ENCODE data around the gene AKAP1. TPM values are rescaled to one million over a fixed set of nuclear protein-coding genes. Genes with fewer than 3 reads are reported as not detected.

Gene AKAP1
- total RNA-seq, 4 donors from 2014 or later: 78.6 to 154 (median 95.4) TPM

DNA sequence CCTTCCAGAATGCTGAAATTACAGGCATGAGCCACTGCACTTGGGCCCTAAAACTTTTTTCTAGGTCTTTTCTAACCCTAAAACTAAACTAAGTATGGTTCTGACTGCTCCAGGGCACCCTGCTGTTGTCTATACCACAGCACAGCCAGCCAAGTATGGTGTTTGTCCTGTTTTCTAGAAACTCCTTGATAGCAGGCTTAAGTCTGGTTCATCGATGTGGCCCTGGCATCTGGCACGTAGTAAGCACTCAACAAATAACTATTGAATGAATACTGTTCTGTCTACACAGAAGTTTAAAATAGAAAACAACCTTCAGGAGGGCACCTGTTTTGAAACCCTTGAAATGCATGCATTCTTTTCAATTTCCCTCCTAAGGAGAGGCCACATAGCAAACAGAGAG lies 44.5 kb upstream of the AKAP1 start:
- Histone ChIP-seq H3K27ac (no peak overlapping the region), H3K4me1 (peaks cover 3 to 27% (median 10%) of the 10 kb centered on the region in 3 donors), H3K27me3 (peaks cover 20% of the 10 kb centered on the region), H3K4me3 (no peak overlapping the region), H3K9me3 (no peaks in the 10 kb centered on the region), H3K36me3 (no peaks in the 10 kb centered on the region)
- no peak for ATAC-seq
- 71 to 88% methylated on average over 1 to 2 of the region's 2 CpGs for WGBS, 2 donors (ENCODE audit: low coverage in 1 of 2)
- TF ChIP-seq EP300 (IDR thresholded peaks at IDR 0.05) (no peak), POLR2AphosphoS5 (IDR thresholded peaks at IDR 0.05) (no peak), POLR2A (IDR thresholded peaks at IDR 0.05) (no peak)
- TF ChIP-seq, protein P1, sequence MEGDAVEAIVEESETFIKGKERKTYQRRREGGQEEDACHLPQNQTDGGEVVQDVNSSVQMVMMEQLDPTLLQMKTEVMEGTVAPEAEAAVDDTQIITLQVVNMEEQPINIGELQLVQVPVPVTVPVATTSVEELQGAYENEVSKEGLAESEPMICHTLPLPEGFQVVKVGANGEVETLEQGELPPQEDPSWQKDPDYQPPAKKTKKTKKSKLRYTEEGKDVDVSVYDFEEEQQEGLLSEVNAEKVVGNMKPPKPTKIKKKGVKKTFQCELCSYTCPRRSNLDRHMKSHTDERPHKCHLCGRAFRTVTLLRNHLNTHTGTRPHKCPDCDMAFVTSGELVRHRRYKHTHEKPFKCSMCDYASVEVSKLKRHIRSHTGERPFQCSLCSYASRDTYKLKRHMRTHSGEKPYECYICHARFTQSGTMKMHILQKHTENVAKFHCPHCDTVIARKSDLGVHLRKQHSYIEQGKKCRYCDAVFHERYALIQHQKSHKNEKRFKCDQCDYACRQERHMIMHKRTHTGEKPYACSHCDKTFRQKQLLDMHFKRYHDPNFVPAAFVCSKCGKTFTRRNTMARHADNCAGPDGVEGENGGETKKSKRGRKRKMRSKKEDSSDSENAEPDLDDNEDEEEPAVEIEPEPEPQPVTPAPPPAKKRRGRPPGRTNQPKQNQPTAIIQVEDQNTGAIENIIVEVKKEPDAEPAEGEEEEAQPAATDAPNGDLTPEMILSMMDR (IDR thresholded peaks at IDR 0.05): no peak

DNA sequence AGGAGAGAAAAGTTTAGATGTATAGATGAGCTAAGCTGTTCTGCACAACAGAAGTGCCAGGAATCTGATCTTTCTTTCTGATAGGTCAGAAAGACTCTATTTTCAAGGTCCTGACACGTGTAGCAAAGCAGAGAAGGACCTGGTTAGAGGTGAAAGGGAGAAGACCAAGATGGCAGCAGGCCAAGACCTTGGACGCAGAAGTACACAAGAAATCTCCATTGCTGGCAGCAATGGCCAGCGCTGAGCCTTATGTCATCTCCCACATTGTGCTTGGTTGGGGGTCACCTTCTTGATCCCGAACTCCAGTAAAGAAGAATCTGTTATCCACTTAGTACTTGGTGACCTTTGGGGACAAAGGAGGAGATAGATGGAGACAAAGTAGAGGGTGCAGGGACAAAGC lies 41.8 kb upstream of the AKAP1 start:
- WGBS, 2 donors (ENCODE audit: low coverage in 1 of 2): 60 to 100% methylated on average over 1 to 2 of the region's 4 CpGs
- Histone ChIP-seq H3K4me3 (no peak overlapping the region), H3K27ac (no peak overlapping the region), H3K9me3 (no peaks in the 10 kb centered on the region), H3K4me1 (peaks cover 0 to 17% (median 12%) of the 10 kb centered on the region in 3 donors), H3K27me3 (peaks cover 24% of the 10 kb centered on the region), H3K36me3 (no peaks in the 10 kb centered on the region)
- TF ChIP-seq POLR2A (IDR thresholded peaks at IDR 0.05) (no peak), EP300 (IDR thresholded peaks at IDR 0.05) (no peak), POLR2AphosphoS5 (IDR thresholded peaks at IDR 0.05) (no peak)
- TF ChIP-seq, protein P1 (IDR thresholded peaks at IDR 0.05): no peak
- no peak for ATAC-seq

DNA sequence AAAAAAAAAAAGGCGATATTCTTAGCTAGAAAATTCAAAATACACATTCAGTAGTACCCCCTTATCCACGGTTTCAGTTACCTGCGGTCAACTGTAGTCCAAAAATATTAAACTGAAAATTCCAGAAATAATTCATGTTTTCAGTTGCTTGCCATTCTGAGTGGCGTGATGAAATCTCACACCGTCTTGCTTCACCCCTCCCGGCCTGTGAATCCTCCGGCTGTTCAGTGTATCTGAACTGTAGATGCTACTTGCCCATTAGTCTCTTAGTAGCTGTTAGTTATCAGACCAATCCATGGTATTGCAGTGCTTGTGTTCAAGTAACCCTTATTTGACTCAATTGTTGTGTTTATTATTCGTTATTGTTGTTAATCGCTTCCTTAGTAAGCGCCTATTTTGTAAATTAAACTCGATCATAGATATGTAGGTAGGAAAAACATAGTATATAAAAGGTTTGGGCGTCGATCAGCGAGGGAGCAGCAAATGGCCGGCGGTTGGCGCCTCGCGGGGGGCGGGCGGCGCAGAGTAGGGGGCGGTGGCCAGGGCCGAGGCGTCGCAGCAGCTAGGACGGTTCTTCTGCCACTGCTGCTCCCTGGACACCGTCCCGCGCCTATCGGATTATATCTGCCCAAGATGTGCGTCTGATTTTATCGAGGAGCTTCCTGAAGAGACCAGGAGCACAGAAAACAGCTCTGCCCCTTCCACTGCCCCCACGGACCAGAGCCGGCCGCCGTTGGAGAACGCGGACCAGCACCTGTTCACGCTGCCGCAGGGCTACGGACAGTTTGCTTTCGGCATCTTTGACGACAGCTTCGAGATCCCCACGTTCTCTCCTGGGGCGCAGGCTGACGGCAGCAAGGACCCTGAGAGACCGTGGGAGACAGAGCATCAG lies 39.8 kb upstream of the AKAP1 start:
- Histone ChIP-seq H3K9me3 (no peaks in the 10 kb centered on the region), H3K27ac (peak overlapping the region in 2 of 4 donors; percentile 24 to 48), H3K4me3 (peak overlapping the region; percentile 8 to 50), H3K27me3 (peaks cover 24% of the 10 kb centered on the region), H3K36me3 (no peaks in the 10 kb centered on the region), H3K4me1 (peaks cover 0 to 17% (median 12%) of the 10 kb centered on the region in 3 donors)
- peak; percentile 42 for ATAC-seq
- WGBS, 2 donors (ENCODE audit: low coverage in 1 of 2): 21 to 42% methylated on average over 22 to 31 of the region's 49 CpGs
- TF ChIP-seq POLR2A (IDR thresholded peaks at IDR 0.05): no peak
- TF ChIP-seq, protein P1 (IDR thresholded peaks at IDR 0.05): no peak
- no peak for TF ChIP-seq POLR2AphosphoS5 (IDR thresholded peaks at IDR 0.05)
- TF ChIP-seq EP300 (IDR thresholded peaks at IDR 0.05): no peak

DNA sequence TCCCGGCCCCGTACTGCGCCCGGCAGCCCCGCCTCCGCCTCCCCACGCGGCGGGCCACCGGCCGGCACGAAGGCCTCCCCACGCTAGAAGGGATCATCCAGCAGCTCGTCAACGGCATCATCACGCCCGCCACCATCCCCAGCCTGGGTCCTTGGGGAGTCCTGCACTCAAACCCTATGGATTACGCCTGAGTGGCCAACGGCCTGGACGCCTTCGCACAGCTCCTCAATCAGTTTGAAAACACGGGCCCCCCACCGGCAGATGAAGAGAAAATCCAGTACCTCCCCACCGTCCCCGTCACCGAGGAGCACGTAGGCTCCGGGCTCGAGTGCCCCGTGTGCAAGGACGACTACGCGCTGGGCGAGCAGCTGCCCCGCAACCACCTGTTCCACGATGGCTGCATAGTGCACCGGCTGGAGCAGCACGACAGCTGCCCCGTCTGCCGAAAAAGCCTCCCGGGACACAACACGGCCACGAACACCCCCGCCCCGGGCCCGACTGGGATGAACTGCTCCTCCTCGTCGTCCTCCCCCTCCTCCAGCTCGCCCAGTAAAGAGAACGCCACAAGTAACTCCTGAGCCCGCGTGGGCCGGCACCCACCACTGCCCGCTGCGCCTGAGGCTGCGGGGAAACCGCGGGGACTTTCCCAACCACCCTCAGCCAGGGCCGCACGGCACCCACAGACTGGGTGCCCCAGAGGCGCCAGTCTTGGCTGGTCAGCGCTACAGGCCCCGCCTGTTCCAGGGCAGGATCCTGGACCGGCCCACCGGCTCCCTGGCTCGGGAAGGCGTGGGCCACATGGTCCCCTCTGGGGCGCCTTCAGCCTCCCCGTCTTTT lies 39.0 kb upstream of the AKAP1 start:
- ATAC-seq: peak; percentile 68
- H3K27me3 ChIP-seq: peaks cover 24% of the 10 kb centered on the region
- 20% methylated on average over 2 of the region's 69 CpGs; no CpG with 5 or more reads in 1 of the 2 donors for WGBS, 2 donors (ENCODE audit: low coverage in 1 of 2)
- peak overlapping the region; percentile 8 to 50 for H3K4me3 ChIP-seq
- H3K4me1 ChIP-seq: peaks cover 0 to 17% (median 12%) of the 10 kb centered on the region in 3 donors
- H3K36me3 ChIP-seq: no peaks in the 10 kb centered on the region
- H3K27ac ChIP-seq: peak overlapping the region in 3 of 4 donors; percentile 24 to 48 (median 38)
- no peak for TF ChIP-seq POLR2A (IDR thresholded peaks at IDR 0.05)
- TF ChIP-seq EP300 (IDR thresholded peaks at IDR 0.05): no peak
- TF ChIP-seq, protein P1 (IDR thresholded peaks at IDR 0.05): no peak
- no peaks in the 10 kb centered on the region for H3K9me3 ChIP-seq

Data from gastroesophageal sphincter (tissue), 4 donors.